Lower leg skin (tissue), 4 donors: Measurements from ENCODE around the gene METTL16. TPM values are rescaled to one million over a fixed set of nuclear protein-coding genes. Genes with fewer than 3 reads are reported as not detected.

Source experiments
- DNase-seq, 2 donors: peaks; one replicate each; pipeline ENCODE4 v3.0.0-alpha.2; 2019; ENCODE audit warnings: low spot score in 2 of 2
- H3K4me3 ChIP-seq: fragments of 200-600 bp; sonication (generic); 2 replicates; pipeline ENCODE4 v1.5.1; 2017; ENCODE audit warnings: mild to moderate bottlenecking, low read depth; ENCODE audit not compliant: poor library complexity, severe bottlenecking
- POLR2A ChIP-seq, 2 donors: fragments of 450-650 bp; IDR thresholded peaks; one replicate each; pipeline ENCODE4 v1.6.1; 2016 to 2017; ENCODE audit warnings: antibody characterized with exemption in 2 of 2, mild to moderate bottlenecking in 1 of 2, moderate library complexity in 1 of 2
- WGBS, 2 donors: methylation state at CpG; one replicate each; pipeline ENCODE4 v1.1.5; 2018; 5-methylcytosine and 5-hydroxymethylcytosine counted together
- intact Hi-C: fragments of 100-400 bp; cut with DNase I; formaldehyde crosslinking; loops from one replicate; pipeline ENCODE4 v1.15.0; 2023; ENCODE audit warnings: low total_unique reads
- total RNA-seq, 4 donors: library from RNA; depleted of rRNA; stranded (reverse); fragments of >200 nt; gene quantifications; one replicate each; pipeline ENCODE4 v1.1.0, GENCODE V29; 2016
- TF ChIP-seq, protein P1 (sequence below), 3 donors: fragments of 450-650 bp; IDR thresholded peaks; one replicate each; pipeline ENCODE4 v1.5.1; 2016; ENCODE audit warnings: antibody characterized with exemption in 3 of 3, mild to moderate bottlenecking in 3 of 3, moderate library complexity in 2 of 3

The METTL16 gene
- total RNA-seq, 4 donors from 2014 or later, result 17.7 to 47.4 (median 38.5) TPM

DNA sequence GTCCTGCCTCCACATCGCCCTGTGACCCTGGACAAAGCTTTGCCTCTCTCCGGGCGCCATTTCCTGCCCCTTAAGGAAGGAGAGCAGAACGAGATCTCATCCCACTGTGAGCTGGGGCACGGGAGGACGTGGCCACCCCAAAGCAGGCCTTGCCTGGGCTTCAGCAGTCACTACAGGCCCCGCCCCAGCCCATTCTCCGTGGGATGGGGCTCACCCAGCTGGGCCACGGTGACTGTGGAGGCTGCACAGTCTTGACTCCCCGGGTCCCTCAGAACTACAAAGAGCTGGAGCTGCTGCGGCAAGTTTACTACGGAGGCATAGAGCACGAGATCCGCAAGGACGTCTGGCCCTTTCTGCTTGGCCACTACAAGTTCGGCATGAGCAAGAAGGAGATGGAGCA is 139.0 kb downstream of the METTL16 start:
- no peak for TF ChIP-seq POLR2A (IDR thresholded peaks at IDR 0.05)
- TF ChIP-seq, protein P1, sequence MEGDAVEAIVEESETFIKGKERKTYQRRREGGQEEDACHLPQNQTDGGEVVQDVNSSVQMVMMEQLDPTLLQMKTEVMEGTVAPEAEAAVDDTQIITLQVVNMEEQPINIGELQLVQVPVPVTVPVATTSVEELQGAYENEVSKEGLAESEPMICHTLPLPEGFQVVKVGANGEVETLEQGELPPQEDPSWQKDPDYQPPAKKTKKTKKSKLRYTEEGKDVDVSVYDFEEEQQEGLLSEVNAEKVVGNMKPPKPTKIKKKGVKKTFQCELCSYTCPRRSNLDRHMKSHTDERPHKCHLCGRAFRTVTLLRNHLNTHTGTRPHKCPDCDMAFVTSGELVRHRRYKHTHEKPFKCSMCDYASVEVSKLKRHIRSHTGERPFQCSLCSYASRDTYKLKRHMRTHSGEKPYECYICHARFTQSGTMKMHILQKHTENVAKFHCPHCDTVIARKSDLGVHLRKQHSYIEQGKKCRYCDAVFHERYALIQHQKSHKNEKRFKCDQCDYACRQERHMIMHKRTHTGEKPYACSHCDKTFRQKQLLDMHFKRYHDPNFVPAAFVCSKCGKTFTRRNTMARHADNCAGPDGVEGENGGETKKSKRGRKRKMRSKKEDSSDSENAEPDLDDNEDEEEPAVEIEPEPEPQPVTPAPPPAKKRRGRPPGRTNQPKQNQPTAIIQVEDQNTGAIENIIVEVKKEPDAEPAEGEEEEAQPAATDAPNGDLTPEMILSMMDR (IDR thresholded peaks at IDR 0.05), result no peak
- no peak overlapping the region for H3K4me3 ChIP-seq
- intact Hi-C loops, result no loop called here
- 90% methylated on average over 13 to 16 of the region's 16 CpGs for WGBS, 2 donors
- no peak for DNase-seq

DNA sequence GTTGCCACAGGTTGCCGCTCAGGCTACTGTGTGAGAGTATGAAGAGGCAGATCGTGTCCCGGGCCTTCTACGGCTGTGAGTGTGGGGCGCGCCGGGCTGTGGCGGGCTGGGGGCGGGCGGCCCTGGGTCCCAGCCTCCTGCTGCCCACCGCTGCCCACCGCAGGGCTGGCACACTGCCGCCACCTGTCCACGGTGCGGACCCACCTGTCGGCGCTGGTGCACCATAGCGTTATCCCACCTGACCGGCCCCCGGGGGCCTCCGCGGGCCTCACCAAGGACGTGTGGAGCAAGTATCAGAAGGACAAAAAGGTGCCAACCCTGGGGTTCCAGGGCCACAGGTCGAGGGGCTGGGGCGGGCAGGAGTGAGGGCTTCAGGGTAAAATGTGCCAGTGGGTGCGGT is 139.5 kb downstream of the METTL16 start:
- intact Hi-C loops, result no loop called here
- TF ChIP-seq POLR2A (IDR thresholded peaks at IDR 0.05), result no peak
- TF ChIP-seq, protein P1 (IDR thresholded peaks at IDR 0.05), result no peak
- H3K4me3 ChIP-seq, result no peak overlapping the region
- DNase-seq, result no peak
- 95 to 97% methylated on average over 23 to 25 of the region's 26 CpGs for WGBS, 2 donors

DNA sequence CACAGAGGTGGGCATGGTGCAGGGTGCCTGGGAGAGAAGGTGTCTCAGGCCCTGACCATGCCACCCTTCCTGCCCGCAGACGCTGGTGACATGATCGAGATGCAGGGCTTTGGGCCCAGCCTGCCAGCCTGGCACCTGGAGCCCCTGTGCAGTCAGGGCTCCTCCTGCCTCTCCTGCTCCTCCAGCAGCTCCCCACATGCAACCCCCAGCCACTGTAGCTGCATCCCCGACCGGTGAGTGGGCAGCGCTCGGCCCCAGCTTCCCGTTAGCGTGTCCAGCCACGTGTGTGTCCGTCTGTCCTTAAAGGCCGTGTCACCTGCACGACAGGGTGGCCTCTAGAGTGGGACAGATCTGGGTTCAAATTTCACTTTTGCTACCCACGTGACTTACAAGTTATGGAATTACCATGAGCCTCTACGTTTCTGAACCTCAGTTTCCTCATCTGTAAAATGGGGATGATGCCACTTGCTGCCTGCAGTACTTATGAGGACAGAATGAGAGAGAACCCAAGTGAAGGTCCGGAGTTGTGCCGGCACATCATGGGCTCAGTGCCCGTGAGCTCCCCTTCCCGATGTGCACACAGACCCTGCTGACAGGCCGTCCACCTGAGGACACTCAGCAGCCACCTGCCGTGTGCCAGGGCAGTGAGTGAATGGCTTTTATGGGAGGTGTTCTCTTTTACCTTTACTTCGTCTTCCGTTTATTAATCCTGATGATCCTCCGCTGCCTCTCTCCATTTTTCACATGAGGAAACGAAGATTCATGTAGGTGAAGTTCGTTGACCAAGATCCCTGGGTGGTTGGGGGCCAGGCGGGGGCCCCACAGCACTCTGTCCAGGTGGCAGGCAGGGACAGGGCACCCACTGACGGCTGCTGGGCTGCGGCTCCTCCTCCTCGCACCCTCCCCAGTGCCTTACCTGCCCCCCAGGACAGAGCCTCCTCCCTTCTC is 140.2 kb downstream of the METTL16 start:
- no peak for DNase-seq
- TF ChIP-seq POLR2A (IDR thresholded peaks at IDR 0.05), result no peak
- TF ChIP-seq, protein P1 (IDR thresholded peaks at IDR 0.05), result no peak
- intact Hi-C loops, result no loop called here
- no peak overlapping the region for H3K4me3 ChIP-seq
- 94% methylated on average over 28 to 30 of the region's 30 CpGs for WGBS, 2 donors

DNA sequence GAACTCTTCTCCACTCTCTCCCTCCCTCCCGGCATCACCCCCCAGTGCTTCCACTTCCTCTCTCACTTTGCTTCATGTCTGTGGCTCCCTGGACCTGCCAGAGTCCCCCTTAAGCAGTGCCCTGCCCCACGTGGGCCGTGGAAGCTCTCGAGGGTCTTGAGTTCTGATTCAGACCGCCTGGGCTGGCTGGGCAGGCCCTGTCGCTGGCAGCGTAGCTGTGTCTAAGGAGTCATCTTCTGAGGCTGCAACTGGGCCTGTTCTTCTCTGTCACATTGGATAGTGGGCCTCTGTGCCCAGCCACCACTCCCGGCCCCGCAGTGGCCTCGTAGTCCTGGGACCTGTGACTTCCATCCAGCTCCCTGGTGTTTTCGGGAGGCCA is 141.5 kb downstream of the METTL16 start:
- DNase-seq, result no peak
- TF ChIP-seq, protein P1 (IDR thresholded peaks at IDR 0.05), result no peak
- TF ChIP-seq POLR2A (IDR thresholded peaks at IDR 0.05), result no peak
- WGBS, 2 donors, result 84 to 86% methylated on average over 9 to 11 of the region's 11 CpGs
- no peak overlapping the region for H3K4me3 ChIP-seq
- intact Hi-C loops, result no loop called here

DNA sequence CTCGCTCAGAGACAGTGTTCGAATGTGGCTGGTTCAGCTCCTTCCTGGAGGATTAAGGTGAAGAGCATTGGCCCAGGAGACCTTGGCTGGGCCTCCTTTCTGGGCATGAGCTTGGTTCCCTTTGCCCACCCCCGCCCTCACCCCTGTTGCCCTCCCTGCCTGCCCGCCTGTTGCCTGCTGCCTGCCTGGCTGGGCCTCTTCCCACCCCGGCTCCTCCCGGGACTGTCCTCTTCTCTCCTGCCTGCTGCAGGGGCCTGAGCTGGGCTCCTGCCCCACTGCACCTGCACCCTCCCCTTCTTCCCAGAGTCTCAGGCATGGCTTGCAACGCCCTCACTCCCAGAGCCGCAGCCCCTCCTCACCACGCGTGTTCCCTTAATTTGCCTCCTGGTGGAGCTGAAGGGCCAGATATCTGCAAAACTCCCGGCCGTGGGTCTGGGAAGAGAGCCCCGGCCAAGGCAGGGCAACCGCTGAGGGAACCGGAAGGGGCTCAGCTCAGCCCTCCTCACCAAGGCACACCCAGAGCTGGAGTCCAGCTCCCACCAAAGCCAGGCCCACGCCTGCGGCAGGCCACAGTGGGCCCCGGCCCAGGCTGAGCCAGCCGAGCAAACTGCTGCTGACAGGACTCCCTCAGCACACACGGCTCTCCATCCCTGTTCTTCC is 142.0 kb downstream of the METTL16 start:
- TF ChIP-seq, protein P1 (IDR thresholded peaks at IDR 0.05), result no peak
- no peak for TF ChIP-seq POLR2A (IDR thresholded peaks at IDR 0.05)
- no peak for DNase-seq
- no peak overlapping the region for H3K4me3 ChIP-seq
- intact Hi-C loops, result no loop called here
- WGBS, 2 donors, result 67 to 78% methylated on average over 20 of the region's 20 CpGs
